Urothelium cell line (cell line): ENCODE results near the gene UCK1.

ENCODE experiments used
- DNase-seq: peaks from one replicate; pipeline ENCODE4 v3.0.0; 2011; ENCODE audit warnings: low spot score, mixed read lengths
- FAIRE-seq: peaks from 2 replicates; lab custom pipeline; 2011; peaks lifted over from hg19 to GRCh38; lab: Jason Lieb, UNC

UCK1 gene

DNA sequence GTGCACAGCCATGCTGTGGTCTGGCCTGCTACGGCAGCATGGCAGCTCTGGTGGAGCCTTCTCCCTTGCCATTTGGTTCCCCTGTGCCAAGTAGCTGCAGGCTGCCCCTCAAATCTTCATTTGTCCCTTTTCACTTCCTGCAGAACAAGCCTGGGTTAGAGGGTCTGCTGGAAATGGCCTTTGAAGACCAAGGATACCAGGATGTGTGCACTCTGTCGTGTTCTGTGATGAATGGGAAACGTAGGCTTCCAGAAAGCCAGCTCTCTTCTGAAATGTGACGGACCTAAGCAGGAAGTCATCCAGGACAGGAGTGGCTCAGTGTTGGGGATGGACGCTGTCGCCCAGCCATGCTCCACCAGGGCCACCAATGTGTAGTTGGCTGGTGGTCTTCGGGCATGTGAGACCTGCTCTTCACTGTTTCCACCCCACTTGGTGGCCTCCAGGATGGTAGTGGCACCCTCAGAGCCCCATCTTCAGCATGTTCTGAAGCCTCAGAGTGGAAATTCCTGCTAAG is 31.8 kb downstream of the UCK1 start:
- DNase-seq: no peak
- no peak for FAIRE-seq

DNA sequence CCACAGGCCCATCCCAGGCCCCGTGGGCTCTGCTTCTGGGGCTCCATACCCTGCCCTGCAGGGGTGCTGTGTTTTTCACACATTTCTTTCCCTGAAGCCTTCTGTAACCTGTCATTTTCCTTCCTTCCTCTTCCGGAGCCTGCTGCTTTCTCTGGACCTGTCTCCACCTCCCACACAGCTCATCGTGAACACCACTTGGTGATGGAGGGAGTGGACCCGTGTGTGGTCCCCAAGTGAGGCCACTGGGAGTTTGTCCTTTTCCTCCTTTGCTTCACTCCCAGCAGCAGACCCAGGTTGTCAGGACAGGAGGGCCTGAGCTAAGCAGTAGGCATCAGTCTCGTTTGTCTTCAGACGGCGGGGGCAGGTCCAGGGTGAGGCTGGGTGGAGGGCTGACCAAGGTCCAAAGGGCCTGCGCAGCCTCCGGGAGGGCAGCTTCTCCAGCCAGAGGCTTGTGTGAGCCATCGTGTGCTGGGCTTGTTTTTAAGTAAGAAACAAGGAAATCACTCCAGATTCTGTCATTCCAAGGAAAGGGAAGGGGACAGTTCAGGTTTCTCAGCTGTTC is 34.1 kb downstream of the UCK1 start:
- DNase-seq: no peak
- FAIRE-seq: no peak

DNA sequence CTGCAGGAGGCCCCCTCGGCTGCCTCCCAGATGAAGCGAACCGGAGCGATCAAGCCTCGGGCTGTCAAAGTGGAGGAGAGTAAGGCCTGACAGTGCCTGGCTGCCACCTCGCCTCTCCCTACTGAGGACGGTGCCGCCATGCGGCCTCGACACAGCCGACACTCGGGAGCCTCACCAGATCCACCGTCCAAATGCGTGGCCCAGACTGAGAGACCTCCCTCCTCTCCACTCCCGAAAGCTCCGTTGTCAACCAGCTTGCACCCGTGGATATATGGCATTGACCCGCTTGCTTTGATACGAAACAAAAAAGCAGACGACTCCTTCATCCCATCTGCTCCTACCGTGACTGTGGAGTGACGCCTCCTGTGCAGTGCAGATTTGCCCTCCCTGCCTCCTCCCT is 35.3 kb downstream of the UCK1 start:
- no peak for DNase-seq

DNA sequence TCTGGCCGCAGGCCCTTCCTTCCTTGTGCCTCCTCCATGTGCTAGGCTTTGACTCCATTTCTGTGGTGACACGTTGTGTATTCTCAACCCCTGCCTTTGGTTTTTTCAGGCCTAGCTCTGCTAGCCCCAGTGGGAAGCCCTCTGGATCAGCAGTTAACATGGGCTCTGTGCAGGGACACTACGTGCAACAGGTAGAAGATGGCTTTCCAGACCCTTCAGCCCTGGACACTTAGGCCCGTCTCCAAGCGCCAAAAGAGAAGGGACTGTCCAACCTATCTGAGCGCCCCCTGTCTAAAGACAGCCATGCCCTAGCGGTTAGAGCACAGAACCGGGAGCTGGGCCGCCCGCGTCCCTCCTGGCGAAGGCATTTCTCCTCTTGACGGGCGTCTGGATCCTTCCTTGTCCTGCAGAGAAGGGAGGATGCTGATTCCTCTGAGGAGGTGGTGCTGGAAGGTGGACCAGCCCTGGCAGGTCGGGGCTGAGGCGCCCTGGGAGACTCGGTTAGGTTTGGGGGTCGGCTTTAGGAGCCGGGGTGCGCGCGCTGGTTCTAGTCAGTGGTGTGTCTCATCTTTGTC is 36.7 kb downstream of the UCK1 start:
- no peak for FAIRE-seq

More for the DNA sequence above, 35.3 kb downstream of the UCK1 start:
- no peak for FAIRE-seq

DNA sequence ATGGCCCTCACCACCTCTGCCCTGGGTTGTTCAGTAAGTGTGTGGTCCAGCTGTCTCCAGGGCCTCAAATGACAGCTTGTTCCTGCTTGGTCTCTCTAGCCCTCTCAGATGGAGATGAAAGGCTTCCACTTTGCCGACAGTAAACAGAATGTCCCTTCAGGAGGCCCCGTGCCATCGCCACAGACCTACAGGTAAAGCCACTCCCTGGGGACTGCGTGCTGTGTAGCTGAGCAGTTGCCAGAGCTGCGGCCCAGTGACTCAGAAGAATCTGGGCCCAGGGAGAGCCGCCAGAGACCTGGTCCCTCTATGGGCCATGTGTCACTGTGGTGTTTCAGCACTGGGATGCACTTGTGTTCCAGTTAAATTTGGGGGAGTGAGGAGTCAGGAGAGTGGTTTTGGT is 39.0 kb downstream of the UCK1 start:
- DNase-seq (no peak), FAIRE-seq (no peak)

More for the DNA sequence above, 36.7 kb downstream of the UCK1 start:
- DNase-seq: no peak

DNA sequence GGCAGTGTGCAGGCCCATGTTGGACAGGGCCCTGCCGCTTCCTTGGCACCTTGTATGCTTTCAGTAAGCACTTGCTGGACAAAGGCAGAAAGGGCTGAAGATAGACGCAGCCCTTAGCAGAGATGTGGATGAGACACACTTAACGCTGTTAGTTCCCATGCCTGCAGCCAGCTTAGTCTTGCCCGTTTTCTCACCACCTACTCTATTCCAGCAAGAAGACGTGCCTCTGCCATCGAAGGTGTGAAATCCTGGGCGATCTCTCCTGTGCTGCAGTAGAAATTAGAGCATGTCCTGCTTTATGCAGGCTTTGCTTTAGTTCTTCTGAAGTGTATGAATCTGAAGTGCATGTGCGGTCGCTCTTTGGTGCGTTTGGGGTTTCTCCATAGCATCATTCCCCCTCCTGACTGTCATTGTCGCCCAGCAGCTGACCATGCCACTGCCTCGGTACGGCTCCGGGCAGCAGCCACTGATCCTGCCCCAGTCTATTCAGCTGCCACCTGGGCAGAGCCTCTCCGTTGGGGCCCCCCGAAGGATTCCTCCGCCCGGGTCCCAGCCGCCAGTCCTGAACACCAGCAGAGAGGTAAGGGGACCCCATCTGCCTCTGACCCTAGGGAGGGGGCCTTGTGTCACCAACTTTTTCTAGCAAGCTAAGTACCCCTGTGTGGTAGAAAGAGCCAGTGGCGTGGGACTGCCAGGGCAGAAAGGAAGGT is 39.9 kb downstream of the UCK1 start:
- no peak for DNase-seq
- FAIRE-seq: no peak

DNA sequence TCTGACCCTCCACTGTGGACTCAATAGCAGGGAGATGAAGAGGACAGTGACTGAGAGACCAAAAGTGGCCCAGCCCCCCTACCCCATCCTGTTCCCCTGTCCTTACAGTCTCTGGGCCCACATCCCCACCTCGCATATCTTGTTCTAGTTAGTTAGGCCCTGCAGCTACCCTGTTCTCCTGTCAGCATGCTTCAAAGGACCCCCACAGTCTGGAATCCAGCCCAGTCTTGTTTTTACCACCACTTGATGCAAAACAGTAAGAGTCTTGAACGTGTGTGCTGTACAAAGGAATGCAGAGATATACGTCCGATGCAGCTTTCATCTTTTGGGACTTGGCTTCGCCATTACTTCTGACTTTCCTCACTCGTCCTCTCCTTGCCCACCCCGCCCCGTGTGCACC is 40.5 kb downstream of the UCK1 start:
- DNase-seq (no peak), FAIRE-seq (no peak)

DNA sequence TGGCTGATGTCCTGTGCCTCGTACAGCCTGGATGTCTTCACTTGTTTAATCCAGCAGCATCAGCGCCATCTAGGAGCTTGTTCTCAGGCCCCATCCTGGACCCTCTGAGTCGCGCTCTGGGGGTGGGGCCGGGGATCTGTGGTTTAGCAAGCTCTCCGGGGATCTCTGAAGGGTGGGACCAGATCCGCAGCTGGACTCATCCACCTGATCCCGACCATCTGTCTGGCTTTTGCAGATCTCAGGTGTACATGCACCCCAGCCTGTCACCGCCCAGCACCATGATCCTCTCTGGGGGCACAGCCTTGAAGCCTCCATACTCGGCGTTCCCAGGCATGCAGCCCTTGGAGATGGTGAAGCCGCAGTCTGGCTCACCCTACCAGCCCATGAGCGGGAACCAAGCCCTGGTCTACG is 43.4 kb downstream of the UCK1 start:
- no peak for DNase-seq
- FAIRE-seq: no peak

DNA sequence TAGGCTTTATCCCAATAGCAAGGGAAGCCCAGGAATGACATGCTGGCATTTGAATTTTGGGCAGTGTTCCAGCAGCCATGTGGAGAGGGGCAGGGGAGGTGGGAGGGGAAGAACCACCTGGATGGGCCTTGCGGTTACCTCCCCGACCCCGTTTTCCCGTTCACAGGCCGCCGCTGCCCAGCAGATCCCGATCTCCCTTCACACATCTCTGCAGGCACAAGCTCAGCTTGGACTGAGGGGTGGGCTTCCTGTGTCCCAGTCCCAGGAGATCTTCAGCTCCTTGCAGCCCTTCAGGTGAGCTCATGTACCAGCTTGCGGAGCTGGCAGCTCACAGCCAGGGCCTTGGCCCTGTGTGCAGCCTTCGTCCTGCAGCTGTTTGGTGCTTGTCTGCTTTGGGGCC is 44.1 kb downstream of the UCK1 start:
- FAIRE-seq: no peak
- no peak for DNase-seq

DNA sequence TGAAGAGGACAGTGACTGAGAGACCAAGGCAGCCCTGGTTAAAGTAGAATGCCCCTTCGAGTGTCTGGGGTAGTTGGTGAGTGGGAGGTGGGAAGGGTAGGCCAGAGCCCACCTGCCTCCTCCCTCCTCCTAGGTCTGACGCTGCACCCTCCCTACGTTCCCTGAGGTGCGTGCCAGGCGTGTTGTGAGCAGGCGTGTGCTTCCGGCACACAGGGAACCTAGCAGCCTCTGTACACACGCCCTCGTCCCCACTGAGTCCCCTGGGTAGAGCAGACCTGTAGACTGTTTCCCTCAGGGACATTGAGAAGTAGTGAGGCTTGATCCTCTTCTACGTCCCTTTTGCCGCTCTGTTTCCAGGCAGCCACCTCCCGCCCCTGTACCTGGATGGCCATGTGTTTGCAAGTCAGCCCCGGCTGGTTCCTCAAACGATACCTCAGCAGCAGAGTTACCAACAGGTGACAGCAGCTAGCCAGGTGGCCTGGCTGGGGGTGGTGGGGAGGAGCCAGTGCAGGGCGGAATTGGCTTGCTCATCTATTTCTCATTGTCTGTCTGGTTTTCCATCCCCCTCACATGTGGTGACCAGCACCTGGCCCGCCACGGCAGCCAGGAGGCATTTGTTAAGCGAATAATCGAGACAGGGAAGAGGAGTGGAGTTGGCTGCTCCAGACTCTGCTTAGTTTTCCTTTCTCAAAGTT is 45.2 kb downstream of the UCK1 start:
- FAIRE-seq (no peak), DNase-seq (no peak)

DNA sequence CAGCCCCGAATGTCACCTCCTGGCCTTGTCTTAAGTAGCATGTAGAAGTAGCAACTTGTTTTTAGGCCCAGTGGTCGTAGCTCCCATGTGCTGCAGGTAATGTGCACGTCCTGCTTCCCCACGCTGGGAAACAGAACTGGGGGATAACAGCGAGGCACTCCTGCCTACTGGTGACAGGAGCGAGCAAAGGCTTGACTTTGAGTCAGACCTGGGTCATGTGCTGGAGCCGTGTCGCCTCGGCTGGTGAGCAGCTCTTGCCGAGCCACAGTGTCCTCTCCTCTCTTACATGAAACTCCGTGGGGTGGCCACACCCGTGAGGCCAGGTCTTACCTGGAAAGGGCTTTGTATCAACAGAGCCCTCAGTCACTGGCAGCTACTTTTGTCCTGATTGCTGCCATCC is 45.9 kb downstream of the UCK1 start:
- DNase-seq (no peak), FAIRE-seq (no peak)

DNA sequence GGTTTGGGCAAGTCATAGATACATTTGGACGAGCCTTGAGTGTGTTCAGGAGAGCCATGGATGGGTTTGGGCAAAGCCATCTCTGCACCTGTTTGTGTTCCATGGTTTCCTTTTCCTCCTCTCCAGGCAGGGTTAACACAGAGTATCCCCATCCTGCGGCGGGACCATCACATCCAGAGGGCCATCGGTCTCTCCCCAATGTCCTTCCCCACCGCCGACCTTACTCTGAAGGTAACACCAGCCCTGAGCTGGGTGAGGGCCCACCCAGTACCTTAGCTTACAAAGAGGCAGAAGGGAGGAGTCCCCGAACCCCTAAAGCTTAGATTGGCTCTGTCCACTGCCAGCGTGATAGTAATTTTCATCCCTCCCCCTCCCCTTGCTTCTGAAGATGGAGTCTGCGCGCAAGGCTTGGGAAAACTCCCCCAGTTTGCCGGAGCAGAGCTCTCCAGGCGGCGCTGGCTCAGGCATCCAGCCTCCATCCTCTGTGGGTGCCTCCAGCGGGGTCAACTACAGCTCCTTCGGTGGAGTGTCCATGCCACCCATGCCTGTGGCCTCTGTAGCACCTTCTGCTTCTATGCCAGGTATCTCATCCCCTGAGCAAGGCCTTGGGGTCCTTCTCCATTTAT is 46.4 kb downstream of the UCK1 start:
- FAIRE-seq: no peak
- DNase-seq: no peak

DNA sequence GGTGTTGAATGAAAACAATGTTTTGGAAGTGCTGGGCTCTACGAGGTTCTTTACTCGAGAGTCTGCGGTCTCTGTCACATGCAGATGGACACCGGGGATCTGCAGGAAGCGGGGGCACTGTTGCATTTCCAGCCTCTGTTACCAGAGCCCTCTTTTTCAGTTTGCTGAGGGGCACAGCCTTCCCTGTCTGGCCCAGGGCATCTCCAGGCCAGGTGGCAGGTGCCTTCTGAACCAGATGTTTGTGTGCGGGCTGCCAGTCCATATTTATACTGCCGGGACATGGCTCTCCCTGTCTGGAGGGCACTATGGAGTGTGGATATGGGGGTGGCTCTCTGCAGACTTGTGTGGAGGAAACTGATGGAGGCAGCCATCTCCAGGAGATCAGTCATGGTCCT is 47.0 kb downstream of the UCK1 start:
- FAIRE-seq (no peak), DNase-seq (no peak)

DNA sequence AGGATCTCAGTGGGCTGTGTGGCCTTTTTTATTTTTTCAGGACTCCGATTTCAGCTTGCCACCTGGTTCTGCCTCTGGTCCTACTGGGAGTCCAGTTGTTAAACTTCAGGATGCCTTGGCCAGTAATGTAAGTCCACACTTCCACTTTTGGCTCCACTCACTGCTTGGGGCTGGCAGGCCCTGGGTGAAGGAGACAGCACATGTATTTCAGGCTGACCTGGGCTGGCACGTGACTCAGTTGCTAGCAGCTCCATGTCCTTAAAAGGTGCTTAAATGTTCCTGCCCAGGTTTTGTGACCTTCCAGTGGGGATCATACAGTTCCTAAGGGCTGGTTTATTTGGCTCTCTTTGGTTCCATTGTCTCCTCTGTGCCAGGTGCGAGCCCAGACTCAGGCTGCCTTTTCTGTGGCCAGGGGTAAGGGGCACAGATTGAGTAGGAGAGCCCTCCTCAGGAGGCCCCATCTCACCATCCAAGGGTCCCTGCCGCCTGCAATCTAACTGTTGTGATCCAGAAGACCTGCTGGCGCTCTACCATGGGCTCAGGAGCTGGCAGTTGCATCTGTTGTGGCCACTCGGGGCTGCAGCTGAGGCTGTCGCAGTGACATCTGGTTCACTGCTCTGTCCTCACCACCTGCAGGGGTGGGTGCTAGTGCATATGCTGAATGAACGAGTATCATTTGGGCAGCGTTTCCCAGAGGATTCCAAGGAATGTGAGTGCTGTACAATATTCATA is 47.6 kb downstream of the UCK1 start:
- no peak for DNase-seq
- FAIRE-seq: no peak

DNA sequence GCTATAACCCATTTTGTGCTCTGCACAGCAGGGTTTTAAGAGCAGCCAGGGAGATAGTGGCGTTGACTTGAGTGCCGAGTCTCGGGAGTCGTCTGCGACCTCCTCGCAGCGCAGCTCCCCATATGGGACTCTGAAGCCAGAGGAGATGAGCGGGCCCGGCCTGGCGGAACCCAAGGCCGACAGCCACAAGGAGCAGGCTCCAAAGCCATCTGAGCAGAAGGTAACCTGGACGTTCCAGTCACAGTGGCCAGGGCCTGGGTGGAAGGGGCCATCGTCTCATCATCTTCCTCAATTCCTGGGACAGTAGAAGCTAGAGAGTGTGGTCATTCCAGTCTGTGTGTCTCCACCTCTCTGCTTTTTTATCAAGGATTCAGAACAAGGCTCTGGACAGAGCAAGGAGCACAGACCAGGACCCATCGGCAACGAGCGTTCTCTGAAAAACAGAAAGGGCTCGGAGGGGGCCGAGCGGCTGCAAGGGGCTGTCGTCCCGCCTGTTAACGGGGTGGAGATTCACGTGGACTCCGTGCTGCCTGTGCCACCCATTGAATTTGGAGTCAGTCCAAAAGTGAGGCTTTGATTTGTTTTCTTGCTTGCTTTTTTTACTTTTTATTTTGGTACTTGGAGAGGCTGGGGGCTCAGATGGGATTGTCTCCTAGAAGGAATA is 48.6 kb downstream of the UCK1 start:
- DNase-seq (no peak), FAIRE-seq (no peak)

DNA sequence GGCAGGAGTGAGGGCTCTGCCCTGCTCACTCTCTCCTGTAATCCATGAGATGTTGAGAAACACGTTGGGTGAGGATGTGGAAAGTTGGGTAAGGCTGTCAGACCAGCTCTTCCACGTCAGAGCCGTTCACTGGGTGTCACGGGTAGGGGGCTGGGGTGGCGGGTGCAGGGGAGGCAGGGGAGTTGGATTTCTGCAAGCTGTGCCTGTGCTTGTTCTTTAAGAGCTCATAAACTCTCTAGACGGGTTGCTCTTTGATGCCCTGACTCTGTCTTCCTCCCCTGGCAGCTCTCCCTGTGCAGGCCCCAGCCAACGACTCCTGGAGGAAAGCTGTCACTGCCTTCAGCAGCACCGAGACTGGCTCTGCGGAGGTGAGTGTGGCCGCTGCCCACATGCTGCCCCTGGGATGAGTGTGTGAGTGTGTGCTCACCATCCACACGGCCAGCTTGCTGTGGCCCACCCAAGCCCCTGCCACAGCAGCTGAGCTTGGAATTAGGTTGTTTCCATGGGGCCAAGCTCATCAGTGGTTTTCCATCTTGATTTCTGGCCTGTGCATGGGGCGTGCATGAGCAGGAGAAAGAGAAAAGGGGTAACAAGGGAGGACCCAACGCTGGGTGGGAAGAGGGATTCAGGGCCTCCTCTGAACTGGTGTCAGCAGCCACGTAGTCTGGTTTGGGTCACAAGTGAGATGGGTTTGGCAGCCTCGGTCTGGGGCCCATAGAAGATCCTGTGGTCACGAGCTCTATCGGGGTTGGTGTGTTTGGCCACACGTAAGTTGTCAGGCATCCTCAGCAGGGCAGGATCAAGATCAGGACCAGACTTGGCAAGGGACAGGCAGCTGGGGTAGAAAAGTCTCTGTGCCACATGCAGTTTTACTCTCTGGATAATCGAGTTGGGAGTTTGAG is 49.4 kb downstream of the UCK1 start:
- DNase-seq (no peak), FAIRE-seq (no peak)

DNA sequence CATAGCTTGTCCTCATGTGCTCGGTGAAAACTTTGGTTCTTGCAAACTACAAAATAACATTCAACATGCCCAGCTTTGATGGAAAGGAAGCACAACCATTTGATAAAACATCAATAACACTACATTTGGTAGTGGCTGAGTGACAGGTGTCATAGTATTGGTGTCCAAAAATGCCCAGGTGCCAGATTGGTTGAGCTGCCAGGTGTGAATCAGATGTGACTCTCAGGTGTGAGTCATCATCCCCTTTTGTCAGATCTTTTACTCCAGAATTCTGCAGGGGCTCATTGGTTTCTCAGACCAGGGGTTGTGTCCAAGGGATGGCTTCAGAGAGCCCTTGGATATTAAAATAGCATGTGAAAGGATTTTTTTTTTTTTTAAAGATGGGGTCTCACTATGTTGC is 50.8 kb downstream of the UCK1 start:
- no peak for FAIRE-seq

DNA sequence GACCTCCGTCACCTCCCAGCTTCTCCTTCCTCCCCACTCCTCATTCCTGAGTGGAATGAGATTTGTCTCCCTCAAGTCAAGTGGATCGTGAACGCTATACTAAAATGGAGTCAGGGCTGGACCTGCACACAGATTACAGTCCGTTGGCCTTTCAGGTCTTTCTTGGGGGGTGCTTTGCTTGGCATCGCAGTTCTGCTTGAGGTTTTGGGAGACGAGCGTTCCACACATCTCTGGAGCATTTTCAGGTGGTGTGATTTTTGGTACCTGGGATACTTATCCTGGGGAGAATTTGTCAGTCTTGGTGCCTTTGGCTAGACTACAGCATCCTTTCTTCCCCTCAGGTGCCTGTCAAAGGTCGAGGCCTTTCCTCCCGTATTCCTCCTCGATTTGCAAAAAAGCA is 52.2 kb downstream of the UCK1 start:
- DNase-seq: no peak
- FAIRE-seq: no peak

More for the DNA sequence above, 50.8 kb downstream of the UCK1 start:
- no peak for DNase-seq

DNA sequence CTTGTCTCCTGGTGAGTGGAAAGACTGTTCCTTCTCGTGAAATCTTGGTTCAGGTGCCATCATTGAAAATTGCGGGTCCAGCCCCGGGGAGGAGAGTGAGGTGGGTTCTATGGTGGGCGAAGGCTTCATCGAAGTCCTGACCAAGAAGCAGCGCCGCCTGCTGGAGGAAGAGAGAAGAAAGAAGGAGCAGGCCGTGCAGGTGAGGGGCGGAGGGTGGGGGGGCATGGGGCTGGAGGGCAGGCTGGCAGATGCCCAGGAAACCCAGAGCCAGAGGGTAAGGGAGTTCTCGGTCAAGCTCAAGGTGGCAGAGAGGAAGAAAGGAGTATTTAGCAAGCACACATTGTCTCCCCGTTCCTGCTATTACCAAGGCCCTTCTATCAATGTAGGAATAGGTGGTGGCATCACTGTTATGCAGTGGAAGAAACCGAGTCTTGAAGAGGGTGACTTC is 52.6 kb downstream of the UCK1 start:
- FAIRE-seq (no peak), DNase-seq (peak; percentile 50)
